D721Med (cell line): Measurements from ENCODE around the gene DIP2C.

Experiments used
- DNase-seq: peaks from one replicate; pipeline ENCODE4 v3.0.0; 2011; ENCODE audit warnings: low spot score; ENCODE audit not compliant: insufficient read length
- FAIRE-seq: peaks from 2 replicates; lab custom pipeline; 2011; peaks lifted over from hg19 to GRCh38; lab: Jason Lieb, UNC
- TF ChIP-seq, protein P1 (sequence below): IDR thresholded peaks from 2 replicates; pipeline ENCODE4 v1.5.1; 2012; ENCODE audit warnings: mild to moderate bottlenecking, control low read depth; ENCODE audit not compliant: insufficient read depth; ENCODE audit errors: missing control alignments

The DIP2C gene

DNA sequence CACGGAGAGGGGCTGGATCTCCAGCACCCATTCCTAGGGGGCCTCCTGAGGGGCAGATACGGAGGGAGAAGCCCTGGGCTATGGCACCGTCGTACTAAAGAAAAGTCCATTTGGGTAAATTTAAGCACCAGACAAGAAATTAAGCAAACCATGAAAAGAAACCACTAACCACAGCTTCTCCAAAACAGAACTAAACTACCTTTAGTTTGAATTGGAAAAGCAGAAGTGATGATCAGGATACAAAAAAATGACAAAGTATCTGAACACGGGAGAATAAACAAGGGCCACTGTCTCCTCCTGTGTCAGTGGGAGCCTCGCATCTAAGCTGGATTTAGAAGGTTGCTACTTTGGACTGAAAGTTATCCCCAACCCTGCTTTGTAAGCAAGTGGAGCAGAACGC is 69.1 kb downstream of the DIP2C start:
- TF ChIP-seq, protein P1, sequence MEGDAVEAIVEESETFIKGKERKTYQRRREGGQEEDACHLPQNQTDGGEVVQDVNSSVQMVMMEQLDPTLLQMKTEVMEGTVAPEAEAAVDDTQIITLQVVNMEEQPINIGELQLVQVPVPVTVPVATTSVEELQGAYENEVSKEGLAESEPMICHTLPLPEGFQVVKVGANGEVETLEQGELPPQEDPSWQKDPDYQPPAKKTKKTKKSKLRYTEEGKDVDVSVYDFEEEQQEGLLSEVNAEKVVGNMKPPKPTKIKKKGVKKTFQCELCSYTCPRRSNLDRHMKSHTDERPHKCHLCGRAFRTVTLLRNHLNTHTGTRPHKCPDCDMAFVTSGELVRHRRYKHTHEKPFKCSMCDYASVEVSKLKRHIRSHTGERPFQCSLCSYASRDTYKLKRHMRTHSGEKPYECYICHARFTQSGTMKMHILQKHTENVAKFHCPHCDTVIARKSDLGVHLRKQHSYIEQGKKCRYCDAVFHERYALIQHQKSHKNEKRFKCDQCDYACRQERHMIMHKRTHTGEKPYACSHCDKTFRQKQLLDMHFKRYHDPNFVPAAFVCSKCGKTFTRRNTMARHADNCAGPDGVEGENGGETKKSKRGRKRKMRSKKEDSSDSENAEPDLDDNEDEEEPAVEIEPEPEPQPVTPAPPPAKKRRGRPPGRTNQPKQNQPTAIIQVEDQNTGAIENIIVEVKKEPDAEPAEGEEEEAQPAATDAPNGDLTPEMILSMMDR, result no peak
- DNase-seq (no peak), FAIRE-seq (no peak)

DNA sequence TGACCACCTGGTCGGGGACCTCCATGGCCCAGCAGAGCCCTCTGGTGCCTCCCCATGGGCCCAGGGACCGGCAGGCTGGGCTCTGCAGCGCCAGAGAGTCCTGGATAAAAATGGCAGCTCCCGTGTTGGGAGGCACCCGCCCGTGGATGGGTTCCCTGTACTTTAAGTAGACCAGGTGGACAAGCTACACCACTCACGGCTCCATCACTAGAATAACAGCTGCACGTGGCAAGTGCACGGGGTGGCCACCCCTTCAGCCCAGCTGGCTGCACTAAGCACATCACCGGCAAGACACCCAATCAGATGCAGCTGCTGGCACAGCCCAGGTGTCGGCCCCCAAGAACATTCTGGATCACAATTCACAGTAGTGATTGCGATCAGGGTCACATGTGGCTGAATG is 69.8 kb downstream of the DIP2C start:
- TF ChIP-seq, protein P1, result no peak

DNA sequence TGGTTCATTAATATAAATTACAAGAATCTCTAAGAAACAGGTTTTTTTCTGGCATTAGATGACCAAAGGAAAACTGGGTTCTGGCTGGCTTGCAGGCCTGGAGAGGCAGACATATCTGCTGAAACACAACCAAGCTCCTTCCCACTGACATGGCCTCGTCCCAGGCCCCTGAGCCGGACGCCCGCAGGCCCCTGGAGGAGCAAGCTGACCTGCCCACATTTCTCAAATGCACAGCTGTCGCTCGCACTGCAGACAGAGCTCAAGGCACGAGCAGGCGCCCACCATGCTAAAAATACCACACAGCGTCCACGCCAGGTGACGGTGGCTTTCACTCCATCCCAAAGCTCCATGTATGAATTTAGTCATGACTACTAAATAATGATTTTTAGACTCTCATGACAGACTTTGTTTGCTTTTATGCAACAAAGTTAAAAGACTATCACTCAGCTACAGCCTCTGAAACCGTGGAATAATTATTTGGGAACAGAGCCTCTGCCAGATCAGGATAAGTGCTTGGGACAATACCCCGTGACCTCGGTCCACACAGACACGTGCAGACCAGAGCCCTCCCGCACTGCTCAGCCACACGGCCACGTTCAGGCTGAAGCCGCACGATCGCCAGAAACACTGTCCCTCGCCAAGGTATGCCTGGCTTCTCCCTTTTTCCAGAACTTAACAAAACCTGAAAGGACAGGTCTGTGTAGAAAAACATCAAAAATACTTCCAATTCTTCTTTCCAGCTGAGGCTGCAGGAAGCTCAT is 71.1 kb downstream of the DIP2C start:
- TF ChIP-seq, protein P1, result no peak
- FAIRE-seq (no peak), DNase-seq (no peak)

More for the DNA sequence above, 69.8 kb downstream of the DIP2C start:
- DNase-seq, result no peak
- FAIRE-seq, result no peak

DNA sequence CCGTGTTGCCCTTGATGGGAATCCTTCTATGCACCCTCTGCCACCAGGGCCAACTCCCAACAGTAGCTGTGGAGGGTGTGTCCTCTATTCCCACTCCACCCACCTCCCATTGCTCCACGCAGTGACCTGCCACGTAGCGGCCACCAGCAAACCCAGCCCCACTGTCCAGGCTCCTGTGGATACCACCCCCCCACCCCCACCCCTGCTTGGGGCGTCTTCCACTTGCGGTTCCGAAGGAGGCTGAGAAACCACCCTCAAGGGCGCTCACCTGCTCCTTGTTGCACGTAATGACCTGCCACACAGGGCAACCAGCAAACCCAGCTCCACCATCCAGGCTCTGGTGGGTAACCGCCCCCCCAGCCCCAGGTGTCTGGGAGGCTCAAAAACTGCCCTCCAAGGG is 72.0 kb downstream of the DIP2C start:
- FAIRE-seq, result no peak
- DNase-seq, result no peak
- TF ChIP-seq, protein P1, result no peak

DNA sequence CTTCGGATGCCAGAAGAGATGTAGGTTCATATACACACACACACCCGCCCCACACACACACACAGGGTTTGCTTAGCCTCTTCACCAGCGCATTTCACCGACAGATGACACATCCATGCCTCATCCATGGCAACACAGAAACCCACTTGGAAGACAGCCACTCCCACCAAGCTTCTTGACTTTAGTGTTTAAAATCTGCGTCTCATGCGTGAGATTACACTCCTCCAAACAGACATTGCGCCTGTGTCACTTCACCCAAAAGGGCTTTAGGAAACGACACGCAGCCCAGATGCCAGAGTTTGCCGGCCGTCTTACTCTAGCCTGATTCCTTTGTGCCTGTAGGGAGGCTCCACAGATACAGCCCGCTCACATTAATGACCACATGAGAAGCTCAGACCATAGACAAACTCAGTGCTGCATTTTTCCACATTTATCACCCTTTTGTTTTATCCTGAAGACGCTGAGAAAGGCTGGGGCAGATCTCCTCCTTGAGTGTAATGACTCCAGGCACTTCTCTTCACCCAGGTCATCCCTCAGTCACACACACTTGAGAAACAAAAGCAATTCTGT is 73.8 kb downstream of the DIP2C start:
- FAIRE-seq (no peak), DNase-seq (no peak)
- TF ChIP-seq, protein P1, result no peak

DNA sequence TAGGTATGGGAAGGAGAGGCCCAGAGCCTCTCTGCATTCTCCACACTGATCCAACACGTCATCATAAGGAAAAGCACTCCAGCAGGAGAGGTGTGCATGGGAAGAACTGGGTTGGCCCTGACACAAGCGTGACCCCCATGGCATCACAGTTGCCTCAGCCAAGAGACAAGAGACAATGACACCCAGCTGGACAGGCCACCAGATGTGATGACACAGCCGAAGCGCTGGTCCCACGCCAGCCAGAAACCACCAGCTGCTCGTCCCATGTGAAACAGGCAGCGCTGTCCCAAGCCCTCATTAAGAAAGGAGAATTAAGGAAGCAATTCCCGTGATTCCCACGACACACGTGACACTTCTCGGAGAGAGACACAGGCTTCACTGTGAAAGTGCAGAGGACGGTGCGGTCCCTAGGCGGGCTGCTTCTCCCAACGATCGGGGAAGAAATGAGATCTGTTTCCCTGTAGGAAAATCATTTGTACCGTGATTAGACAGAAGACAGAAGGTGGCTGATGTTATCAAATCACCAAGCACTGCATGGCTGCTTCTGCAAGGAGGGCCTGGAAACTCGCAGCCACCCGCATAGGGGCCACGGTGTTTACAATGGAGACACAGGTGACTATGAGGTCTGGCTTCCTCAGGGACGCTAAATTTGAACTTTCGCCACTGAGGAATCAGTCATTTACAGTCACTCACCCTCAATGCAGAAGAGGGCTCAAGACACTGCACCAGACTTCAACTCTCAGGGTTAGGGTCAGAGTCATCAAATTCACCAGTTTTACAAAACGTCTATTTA is 74.5 kb downstream of the DIP2C start:
- FAIRE-seq (no peak), DNase-seq (no peak)
- TF ChIP-seq, protein P1, result no peak
